ENCODE data around the gene ELL2.

Gene ELL2

GRCh38 chr5:95954716-95955115, 6.9 kb downstream of the ELL2 start:
- DNase-seq = no peak

- DNase-seq = no peak
Observed at GRCh38 chr5:95953021-95953702, 8.5 kb downstream of the ELL2 start.

GRCh38 chr5:95951916-95952315, 9.7 kb downstream of the ELL2 start:
- no peak for DNase-seq

- peak in 1 of 5 experiments; percentile 25 for DNase-seq
Observed at GRCh38 chr5:95949810-95950209, 11.8 kb downstream of the ELL2 start.

GRCh38 chr5:95948631-95949030, 13.0 kb downstream of the ELL2 start:
- DNase-seq = no peak

GRCh38 chr5:95946451-95946850, 15.2 kb downstream of the ELL2 start:
- peak in 1 of 5 experiments; percentile 48 for DNase-seq

- DNase-seq = no peak
Observed at GRCh38 chr5:95942968-95943367, 18.7 kb downstream of the ELL2 start.

- no peak for DNase-seq
Observed at GRCh38 chr5:95942414-95942813, 19.2 kb downstream of the ELL2 start.

- no peak for DNase-seq
Observed at GRCh38 chr5:95941756-95942155, 19.9 kb downstream of the ELL2 start.

- DNase-seq = no peak
Observed at GRCh38 chr5:95940758-95941682, 20.6 kb downstream of the ELL2 start.

GRCh38 chr5:95939465-95939864, 22.2 kb downstream of the ELL2 start:
- no peak for DNase-seq

GRCh38 chr5:95938766-95939165, 22.9 kb downstream of the ELL2 start:
- DNase-seq = no peak

- DNase-seq = no peak
Observed at GRCh38 chr5:95938347-95938746, 23.3 kb downstream of the ELL2 start.

- DNase-seq = no peak
Observed at GRCh38 chr5:95937607-95938152, 24.0 kb downstream of the ELL2 start.

GRCh38 chr5:95936812-95937397, 24.7 kb downstream of the ELL2 start:
- no peak for DNase-seq

GRCh38 chr5:95935553-95936100, 26.0 kb downstream of the ELL2 start:
- DNase-seq = no peak

- no peak for DNase-seq
Observed at GRCh38 chr5:95934207-95934804, 27.3 kb downstream of the ELL2 start.

GRCh38 chr5:95932941-95933340, 28.7 kb downstream of the ELL2 start:
- no peak for DNase-seq

- DNase-seq = no peak
Observed at GRCh38 chr5:95931079-95931833, 30.4 kb downstream of the ELL2 start.

- no peak for DNase-seq
Observed at GRCh38 chr5:95930141-95930930, 31.3 kb downstream of the ELL2 start.

- DNase-seq = no peak
Observed at GRCh38 chr5:95928724-95929253, 32.9 kb downstream of the ELL2 start.

Data from T-helper 2 cell (primary cell).